GM18508 (cell line): ENCODE data around the gene TSEN54.

Source experiments
- ATAC-seq: cut with Tn5 transposase; IDR thresholded peaks from one replicate; pipeline ENCODE4 v1.9.1; 2021; ENCODE audit warnings: moderate number of reproducible peaks; ENCODE audit not compliant: insufficient read depth, unreplicated experiment

TSEN54 gene

DNA sequence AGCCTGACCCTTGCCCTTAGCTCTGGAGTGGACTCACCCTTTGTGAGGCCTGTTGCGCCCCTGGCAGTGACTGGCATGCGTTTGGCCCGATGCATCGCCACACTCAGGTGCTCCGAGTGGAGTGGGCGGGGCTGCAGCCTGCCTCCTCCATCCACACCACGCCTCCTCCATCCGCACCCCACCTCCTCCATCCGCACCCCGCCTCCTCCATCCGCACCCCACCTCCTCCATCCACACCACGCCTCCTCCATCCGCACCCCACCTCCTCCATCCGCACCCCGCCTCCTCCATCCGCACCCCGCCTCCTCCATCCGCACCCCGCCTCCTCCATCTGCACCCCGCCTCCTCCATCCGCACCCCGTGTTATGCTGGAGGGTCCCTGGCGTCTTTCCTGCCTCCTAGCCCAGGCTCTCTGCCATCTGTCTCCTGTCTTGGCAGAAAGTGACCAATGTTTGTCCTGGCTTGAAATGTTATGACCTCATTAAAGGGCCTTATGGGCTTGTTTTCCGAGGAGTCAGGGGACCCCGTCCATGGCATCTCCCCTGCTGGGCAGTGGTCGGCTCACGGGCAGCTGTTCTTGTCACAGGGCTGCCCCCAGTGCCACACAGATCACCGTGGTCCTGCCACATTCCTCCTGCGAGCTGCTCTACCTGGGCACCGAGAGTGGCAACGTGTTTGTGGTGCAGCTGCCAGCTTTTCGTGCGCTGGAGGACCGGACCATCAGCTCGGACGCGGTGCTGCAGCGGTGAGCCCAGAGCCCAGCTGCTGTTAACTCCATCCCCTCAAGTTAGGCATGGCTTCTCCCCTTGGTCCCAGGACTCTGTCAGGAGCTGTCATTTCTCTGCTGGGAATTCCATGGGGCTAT is 42.6 kb downstream of the TSEN54 start:
- no peak for ATAC-seq

DNA sequence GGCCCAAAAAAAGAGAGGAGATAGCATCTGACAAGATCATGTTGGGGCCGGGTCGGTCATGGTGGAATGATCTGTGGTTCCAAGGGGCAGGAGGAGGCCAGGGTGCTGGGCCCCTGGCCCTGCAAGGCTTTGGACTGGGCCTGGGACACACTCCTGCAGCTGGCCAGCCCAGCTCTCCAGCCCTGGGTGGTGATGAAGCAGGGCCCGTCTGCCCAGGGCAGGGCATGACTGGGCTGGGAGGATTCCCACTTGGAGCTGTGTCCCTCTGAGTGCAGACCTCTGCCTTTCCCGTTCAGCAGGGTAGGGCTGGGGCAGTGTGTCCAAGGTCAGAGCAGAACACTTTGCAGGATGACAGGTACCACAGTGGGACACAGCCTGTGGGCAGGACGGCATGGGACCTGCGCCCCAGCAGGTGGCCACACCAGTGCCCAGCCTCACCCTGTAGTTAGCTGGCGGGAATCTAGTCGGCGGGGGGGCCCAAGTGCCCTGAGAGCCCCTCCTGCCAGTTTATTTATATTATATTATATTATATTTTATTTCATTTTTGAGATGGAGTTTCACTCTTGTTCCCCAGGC is 43.7 kb downstream of the TSEN54 start:
- no peak for ATAC-seq

DNA sequence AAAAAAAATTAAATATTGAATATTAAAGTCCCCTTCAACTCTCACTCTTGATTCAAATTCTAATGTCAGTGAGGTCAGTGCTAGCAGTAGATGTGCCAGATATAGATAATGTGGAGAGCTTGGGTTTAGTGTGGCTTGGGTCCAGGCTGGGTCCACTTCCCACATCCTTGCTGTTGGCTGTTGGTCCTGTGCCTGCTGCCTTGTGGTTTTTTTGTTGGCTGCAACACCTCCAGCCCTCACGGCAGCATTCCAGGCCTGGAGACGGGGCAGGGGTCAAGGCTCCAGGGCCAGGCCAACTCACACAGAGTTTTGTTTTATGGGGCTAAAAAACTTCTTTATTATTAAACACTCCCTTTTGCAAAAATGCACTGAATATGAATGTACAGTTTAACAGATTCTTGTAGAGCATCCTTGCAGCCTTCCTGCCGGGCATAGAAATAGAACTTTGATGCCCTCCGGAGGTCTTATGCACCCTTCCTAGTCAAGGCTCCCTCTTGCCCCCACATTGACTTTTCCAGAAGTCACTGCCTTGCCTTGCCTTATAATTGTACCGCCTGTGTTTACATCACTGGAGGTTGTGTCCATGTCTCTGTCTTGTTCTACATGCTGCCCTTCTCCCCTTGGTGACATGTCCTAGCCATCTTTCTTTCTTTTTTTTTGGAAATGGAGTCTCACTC is 45.7 kb downstream of the TSEN54 start:
- no peak for ATAC-seq

DNA sequence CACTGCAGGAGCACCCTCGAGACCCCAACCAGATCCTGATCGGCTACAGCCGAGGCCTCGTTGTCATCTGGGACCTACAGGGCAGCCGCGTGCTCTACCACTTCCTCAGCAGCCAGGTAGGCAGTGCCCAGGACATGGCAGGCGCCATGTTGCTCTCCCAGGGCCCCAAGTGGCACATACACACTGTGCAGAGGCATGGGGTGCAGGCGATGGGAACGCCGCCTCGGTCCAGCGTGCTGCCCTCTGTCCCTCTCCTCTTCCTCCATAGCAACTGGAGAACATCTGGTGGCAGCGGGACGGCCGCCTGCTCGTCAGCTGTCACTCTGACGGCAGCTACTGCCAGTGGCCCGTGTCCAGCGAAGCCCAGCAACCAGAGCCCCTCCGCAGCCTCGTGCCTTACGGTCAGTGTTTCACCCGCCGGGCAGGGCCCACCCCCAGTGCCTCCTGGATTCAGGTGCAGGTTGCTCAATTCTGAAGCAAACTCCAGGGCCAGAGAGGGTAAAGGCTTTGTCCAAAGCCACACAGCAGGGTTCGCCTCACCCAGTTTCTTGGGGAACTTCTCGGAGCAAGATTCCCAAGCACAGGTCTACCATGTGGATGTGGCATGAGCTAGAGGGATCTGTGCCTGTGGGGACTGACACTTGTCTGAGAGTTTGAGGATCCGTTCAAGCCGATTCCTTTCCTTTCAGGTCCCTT is 46.9 kb downstream of the TSEN54 start:
- no peak for ATAC-seq

DNA sequence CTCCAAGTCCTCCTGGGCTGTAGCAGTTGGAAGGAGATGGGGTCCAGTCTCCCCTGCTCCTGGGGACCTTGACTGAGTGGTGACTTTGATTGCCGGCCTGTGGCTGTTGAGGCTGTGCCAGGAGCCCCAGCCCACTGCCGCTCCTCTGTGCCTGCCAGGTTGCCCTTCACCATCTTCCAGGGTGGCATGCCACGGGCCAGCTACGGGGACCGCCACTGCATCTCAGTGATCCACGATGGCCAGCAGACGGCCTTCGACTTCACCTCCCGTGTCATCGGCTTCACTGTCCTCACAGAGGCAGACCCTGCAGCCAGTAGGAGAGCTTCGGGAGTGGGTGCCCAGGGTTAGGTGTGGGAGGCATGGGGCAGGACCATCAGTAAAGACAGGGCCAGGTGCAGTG is 47.9 kb downstream of the TSEN54 start:
- ATAC-seq, result no peak

DNA sequence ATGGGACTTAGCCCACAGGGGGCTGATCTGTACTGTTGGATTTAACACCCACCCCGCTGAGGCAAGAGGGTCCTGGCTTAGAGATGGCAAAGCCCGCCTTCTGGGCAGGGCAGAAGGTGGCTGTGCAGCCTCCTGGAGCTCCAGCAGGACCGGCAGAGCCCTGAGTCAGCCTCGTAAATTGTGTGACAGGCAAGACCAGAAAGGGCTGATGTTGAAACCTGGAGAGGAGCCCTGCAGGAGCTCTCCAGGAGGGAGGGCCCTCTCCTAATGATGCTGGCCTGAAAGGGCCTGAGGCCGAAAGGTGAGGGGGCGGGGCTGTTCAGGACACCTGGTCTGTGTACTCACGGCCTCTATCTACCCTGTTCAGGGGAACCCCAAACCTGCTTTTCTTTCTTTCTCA is 48.7 kb downstream of the TSEN54 start:
- no peak for ATAC-seq

DNA sequence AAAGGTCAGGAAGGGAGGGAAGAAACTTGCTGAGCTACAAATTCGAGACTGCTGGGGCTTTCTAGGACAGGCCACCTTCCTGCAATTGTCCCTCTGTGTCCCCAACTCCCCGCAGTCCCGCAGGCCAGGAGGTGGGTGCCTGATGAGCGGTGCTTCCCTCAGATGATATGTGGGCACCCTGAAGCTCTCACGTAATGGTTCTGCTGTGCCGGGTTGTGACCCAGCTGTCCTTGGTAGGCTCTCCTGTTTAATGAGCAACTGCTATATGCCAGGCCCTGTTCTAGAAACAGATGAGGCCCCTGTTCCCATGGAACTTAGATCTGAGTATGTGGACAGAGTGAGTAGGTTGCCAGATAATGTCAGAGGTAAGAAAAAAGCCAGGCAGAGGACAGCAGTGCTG is 49.3 kb downstream of the TSEN54 start:
- ATAC-seq, result no peak

DNA sequence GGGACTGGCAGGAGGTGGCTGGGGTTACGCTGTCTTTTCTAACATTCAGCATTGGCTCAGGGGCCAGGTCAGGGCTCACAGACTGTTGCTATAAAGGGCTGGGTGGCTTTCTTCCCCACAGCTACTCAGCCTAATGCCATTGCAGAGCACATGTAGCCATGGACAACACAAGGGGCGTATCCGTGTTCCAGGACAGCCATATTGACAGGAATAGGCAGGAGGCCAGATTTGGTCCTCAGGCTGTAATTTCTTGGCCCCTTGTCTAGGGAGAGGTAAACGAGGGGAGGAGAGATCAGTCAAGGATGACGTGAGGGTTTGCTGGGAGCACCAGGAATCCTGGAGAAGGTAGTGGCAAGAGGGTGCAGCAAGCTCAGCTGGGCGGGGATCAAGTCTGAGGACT is 50.1 kb downstream of the TSEN54 start:
- ATAC-seq, result no peak

DNA sequence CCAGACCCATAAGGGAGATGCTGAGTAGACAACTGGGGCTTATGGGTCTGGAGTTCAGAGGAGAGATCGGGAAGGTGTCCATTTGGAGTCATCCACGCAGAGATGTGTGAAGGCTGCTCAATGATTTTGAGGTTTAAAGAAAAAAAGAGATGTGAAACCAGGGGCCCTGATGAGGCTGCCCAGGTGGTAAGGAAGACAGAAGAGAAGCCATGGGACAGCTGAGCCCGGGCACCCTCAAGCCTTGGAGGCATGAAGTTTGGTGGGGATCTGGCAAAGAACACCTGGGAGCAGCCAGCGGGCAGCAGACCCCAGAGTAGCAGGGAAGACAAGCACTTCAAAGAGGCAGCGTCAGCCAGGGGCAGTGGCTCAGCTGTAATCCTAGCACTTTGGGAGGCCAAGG is 50.5 kb downstream of the TSEN54 start:
- ATAC-seq, result no peak

DNA sequence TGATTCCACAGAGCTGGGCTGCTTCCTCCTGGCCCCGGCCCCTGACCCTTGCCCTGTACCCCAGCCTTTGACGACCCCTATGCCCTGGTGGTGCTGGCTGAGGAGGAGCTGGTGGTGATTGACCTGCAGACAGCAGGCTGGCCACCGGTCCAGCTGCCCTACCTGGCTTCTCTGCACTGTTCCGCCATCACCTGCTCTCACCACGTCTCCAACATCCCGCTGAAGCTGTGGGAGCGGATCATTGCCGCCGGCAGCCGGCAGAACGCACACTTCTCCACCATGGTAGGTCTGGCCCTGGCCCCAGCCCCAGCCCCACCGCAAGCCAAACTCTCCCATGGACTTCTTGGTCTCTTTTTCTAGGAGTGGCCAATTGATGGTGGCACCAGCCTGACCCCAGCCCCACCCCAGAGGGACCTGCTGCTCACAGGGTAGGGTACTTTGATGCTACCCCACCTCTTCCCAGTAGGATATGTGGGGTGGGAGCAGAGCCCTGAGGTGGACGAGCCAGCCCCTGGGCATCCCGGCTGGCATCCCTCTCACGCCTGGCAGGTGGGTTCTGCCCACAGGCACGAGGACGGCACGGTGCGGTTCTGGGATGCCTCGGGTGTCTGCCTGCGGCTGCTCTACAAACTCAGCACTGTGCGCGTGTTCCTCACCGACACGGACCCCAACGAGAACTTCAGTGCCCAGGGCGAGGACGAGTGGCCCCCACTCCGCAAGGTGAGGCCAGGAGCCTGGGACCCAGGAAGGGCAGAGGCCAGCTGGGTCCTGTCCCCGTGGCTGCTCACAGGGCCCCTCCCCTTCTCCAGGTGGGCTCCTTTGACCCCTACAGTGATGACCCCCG is 52.3 kb downstream of the TSEN54 start:
- ATAC-seq, result no peak

DNA sequence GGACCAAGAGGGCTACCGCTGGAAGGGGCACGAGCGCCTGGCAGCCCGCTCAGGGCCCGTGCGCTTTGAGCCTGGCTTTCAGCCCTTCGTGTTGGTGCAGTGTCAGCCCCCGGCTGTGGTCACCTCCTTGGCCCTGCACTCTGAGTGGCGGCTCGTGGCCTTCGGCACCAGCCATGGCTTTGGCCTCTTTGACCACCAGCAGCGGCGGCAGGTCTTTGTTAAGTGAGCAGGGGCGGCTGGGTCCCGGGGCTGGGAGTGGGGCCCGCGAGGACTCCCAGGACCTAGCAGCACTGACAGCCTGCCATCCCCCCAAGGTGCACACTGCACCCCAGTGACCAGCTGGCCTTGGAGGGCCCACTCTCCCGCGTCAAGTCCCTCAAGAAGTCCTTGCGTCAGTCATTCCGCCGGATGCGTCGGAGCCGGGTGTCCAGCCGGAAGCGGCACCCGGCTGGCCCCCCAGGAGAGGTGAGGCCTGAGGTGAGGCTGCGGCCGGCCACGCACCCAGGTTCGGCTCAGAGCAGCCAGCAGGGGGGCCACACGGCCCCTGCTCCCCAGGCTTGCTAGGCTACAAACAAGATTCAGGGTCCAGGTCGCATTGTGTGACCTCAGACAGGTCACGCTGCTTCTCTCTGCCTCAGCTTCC is 53.8 kb downstream of the TSEN54 start:
- ATAC-seq, result no peak

DNA sequence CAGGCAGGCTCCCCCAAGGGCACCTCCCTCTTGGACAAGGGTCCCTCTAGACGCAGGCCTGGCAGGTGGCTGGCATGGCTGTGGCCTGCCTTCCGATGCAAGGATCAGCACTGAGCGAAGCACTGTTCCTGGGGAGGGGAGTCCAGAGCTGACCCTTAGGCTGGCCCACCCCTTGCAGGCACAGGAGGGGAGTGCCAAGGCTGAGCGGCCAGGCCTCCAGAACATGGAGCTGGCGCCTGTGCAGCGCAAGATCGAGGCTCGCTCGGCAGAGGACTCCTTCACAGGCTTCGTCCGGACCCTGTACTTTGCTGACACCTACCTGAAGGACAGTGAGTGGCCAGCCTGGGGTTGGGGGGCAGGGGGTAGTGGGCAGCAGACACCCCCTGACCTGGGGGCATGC is 54.4 kb downstream of the TSEN54 start:
- ATAC-seq, result no peak

DNA sequence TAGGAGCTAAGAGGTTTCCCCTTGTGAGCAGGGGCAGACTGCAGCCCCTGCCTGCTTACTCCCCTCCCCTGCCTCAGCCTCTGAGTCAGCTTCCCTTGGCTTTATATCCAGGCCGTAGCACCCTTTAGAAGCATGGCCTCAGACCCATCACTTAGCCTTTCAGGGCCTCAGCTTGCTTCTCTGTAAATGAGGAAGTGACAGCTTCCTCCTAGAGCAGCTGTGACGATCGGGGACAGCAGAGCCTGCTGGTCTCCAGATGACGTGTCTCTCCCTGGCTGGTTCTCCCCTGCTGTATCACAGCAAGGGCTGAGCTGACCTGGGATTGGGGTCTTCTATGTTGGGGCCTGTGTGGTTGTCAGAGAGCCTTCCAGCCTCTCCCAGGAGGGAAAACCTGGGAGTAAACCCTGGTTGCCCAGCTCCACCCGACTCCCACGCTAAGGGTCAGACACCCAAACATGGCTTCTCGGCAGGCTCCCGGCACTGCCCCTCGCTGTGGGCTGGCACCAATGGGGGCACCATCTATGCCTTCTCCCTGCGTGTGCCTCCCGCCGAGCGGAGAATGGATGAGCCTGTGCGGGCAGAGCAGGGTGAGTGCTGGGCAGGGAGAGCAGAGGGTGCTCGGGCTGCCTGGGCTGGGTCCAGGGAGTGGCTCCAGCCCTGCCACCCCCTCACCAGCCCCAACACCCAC is 55.0 kb downstream of the TSEN54 start:
- ATAC-seq, result no peak

DNA sequence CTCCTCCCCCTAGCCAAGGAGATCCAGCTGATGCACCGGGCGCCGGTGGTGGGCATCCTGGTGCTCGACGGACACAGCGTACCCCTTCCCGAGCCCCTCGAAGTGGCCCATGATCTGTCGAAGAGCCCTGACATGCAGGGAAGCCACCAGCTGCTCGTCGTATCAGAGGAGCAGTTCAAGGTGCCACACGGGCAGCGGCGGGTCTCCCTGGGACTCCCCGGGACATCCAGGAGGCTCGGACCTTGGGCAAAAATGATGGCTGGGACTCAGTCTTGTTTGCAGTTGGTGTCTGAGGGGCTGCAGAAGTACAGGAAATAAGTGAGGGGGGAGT is 55.5 kb downstream of the TSEN54 start:
- ATAC-seq, result no peak

DNA sequence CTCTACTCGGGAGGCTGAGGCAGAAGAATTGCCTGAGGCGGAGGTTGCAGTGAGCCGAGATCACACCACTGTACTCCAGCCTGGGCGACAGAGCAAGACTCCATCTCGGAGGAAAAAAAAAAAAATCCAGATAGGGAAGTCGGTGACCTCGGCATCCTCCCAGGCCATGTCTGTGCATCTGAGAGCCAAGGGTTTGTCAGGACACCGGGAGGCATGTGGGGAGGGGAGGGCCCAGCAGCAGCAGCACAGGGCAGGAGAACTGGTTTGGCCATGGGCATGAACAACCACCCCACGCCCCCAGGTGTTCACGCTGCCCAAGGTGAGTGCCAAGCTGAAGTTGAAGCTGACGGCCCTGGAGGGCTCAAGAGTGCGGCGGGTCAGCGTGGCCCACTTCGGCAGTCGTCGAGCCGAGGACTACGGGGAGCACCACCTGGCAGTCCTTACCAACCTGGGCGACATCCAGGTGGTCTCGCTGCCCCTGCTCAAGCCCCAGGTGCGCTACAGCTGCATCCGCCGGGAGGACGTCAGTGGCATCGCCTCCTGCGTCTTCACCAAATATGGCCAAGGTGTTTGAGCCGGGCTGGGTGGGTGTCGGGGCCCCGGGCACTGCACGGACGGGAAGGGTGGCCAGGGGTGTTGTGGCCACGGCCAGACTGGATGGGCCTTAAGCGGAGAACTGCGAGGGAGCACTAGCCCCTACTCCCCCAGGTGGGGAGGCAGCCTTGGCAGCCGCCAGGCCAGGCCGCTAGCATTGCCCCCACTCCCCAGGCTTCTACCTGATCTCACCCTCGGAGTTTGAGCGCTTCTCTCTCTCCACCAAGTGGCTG is 56.6 kb downstream of the TSEN54 start:
- ATAC-seq, result no peak

DNA sequence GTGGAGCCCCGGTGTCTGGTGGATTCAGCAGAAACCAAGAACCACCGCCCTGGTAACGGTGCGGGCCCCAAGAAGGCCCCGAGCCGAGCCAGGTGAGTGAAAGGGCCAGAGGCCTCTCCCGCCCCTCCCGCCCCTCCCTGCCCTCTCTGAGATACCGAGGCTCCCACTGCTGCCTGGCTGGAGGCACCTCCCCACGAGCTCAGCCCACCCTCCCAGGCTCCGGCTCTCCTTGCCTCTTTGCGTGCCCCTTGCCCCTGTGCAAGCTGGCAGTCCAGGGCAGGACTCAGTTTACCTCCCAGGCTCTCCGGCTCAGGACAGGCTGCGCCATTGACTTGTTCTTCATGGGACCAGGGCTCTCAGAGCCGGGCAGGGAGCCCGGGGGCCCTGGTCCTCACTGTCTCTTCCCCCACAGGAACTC is 57.2 kb downstream of the TSEN54 start:
- no peak for ATAC-seq

DNA sequence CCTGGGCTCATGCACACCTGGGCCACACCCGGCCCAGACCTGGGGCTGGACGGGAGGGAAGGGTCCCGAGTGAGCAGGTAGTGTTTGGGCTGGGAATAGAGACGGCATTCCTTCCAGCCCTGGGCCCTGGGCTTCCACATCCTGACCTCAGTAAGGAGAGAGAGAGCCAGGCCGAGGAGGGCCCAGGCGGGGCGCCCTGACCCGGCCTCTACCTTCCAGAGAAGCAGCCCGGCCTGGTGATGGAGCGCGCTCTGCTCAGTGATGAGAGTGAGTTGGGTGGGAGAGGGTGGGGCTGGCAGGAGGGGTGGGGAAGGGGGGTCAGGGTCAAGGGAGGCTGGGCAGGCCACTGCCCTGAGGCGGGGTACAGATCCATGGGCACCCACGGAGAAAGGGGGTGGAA is 57.7 kb downstream of the TSEN54 start:
- no peak for ATAC-seq
